ENCODE data around the gene RNF212.

Gene RNF212

GRCh38 chr4:1109333-1109732 is 4.0 kb downstream of the RNF212 start:
- no peak overlapping the region for H3K4me3 ChIP-seq (ENCODE audit: low read depth, low read length)
- no peak for TF ChIP-seq CTCF (IDR thresholded peaks at IDR 0.05; ENCODE audit: low read depth, low read length, missing control alignments)
- no peak for DNase-seq (ENCODE audit: low read depth)

- DNase-seq (ENCODE audit: low read depth): no peak
- TF ChIP-seq CTCF (IDR thresholded peaks at IDR 0.05; ENCODE audit: low read depth, low read length, missing control alignments): no peak
- no peak overlapping the region for H3K4me3 ChIP-seq (ENCODE audit: low read depth, low read length)
Observed at GRCh38 chr4:1105662-1106061, 7.7 kb downstream of the RNF212 start.

- no peak for DNase-seq (ENCODE audit: low read depth)
- no peak for TF ChIP-seq CTCF (IDR thresholded peaks at IDR 0.05; ENCODE audit: low read depth, low read length, missing control alignments)
- no peak overlapping the region for H3K4me3 ChIP-seq (ENCODE audit: low read depth, low read length)
Observed at GRCh38 chr4:1105067-1105466, 8.3 kb downstream of the RNF212 start.

GRCh38 chr4:1104647-1105046 is 8.7 kb downstream of the RNF212 start:
- DNase-seq (ENCODE audit: low read depth): no peak
- H3K4me3 ChIP-seq (ENCODE audit: low read depth, low read length): no peak overlapping the region
- no peak for TF ChIP-seq CTCF (IDR thresholded peaks at IDR 0.05; ENCODE audit: low read depth, low read length, missing control alignments)

GRCh38 chr4:1099684-1100335 is 13.6 kb downstream of the RNF212 start:
- no peak for DNase-seq (ENCODE audit: low read depth)
- TF ChIP-seq CTCF (IDR thresholded peaks at IDR 0.05; ENCODE audit: low read depth, low read length, missing control alignments): no peak
- no peak overlapping the region for H3K4me3 ChIP-seq (ENCODE audit: low read depth, low read length)

- H3K4me3 ChIP-seq (ENCODE audit: low read depth, low read length): no peak overlapping the region
- TF ChIP-seq CTCF (IDR thresholded peaks at IDR 0.05; ENCODE audit: low read depth, low read length, missing control alignments): no peak
- no peak for DNase-seq (ENCODE audit: low read depth)
Observed at GRCh38 chr4:1099270-1099669, 14.1 kb downstream of the RNF212 start.

- DNase-seq (ENCODE audit: low read depth): no peak
- no peak for TF ChIP-seq CTCF (IDR thresholded peaks at IDR 0.05; ENCODE audit: low read depth, low read length, missing control alignments)
Observed at GRCh38 chr4:1098311-1098925, 14.9 kb downstream of the RNF212 start.

More at GRCh38 chr4:1098311-1098925, 14.9 kb downstream of the RNF212 start:
- no peak overlapping the region for H3K4me3 ChIP-seq (ENCODE audit: low read depth, low read length)
